ENCODE data around the gene PHC3. TPM values are rescaled to one million over a fixed set of nuclear protein-coding genes. Genes with fewer than 3 reads are reported as not detected.

PHC3 gene
- total RNA-seq, 3 donors from 2014 or later = 65.1 to 117 (median 87.2) TPM

DNA sequence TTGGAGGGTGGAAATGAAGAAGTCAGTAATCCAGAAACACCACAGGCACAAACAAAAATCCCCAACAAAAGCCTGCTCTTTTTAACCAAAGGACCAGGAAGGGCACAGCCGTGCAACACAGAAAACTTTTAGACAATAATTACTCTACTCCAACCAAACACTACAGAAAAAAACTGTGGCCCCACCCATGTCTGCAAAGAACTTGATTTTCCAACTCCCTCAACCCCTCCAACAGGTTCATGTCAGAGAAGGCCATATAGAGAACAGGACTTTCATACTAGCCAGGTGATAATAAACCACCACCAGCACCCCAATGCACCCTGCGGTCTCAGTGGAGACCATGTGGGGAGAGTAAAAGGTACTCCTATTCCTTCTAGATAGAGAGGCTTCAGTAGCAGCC lies 16.8 kb downstream of the PHC3 start:
- DNase-seq (ENCODE audit: low spot score in 2 of 2) = no peak
- intact Hi-C loops (cut with DNase I; ENCODE audit: low total_unique reads) = no loop called here
- no peaks in the 10 kb centered on the region for H3K36me3 ChIP-seq

DNA sequence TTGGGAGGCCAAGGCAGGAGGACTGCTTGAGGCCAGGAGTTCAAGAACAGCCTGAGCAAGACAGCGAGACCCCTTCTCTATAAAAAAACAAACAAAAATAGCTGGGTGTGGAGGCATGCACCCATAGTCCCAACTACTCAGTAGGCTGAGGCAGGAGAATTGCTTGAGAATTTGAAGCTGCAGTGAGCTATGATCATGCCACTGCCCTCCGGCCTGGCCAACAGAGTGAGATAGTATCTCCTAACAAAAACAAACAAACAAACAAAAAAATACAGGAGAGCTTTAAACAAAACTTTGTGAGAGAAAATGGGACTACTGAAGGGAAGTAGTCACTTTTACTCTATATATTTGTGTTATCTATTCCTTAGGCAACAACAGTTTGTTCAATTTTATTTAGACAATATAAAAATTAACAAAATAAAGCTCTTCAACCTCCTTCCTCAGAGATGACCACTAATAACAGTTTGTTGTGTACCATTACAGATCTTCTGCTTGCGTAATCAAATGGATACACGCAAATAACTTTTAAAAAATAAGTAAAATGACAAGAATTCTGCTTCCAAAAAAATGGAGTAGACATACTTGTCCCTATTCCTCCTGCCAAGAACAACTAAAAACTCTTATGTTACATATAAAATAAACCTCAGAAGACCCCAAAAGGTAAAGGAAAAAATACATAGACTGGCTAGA lies 17.4 kb downstream of the PHC3 start:
- Histone ChIP-seq H3K27ac (no peak overlapping the region), H3K4me3 (no peak overlapping the region), H3K27me3 (no peaks in the 10 kb centered on the region), H3K36me3 (no peaks in the 10 kb centered on the region), H3K9me3 (no peaks in the 10 kb centered on the region), H3K4me1 (no peaks in the 10 kb centered on the region)
- intact Hi-C loops (cut with DNase I; ENCODE audit: low total_unique reads) = no loop called here
- no peak for DNase-seq (ENCODE audit: low spot score in 2 of 2)
- TF ChIP-seq, protein P1, sequence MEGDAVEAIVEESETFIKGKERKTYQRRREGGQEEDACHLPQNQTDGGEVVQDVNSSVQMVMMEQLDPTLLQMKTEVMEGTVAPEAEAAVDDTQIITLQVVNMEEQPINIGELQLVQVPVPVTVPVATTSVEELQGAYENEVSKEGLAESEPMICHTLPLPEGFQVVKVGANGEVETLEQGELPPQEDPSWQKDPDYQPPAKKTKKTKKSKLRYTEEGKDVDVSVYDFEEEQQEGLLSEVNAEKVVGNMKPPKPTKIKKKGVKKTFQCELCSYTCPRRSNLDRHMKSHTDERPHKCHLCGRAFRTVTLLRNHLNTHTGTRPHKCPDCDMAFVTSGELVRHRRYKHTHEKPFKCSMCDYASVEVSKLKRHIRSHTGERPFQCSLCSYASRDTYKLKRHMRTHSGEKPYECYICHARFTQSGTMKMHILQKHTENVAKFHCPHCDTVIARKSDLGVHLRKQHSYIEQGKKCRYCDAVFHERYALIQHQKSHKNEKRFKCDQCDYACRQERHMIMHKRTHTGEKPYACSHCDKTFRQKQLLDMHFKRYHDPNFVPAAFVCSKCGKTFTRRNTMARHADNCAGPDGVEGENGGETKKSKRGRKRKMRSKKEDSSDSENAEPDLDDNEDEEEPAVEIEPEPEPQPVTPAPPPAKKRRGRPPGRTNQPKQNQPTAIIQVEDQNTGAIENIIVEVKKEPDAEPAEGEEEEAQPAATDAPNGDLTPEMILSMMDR (IDR thresholded peaks at IDR 0.05) = no peak
- TF ChIP-seq POLR2A (IDR thresholded peaks at IDR 0.05) (no peak), POLR2AphosphoS5 (IDR thresholded peaks at IDR 0.05) (no peak)

More for the DNA sequence above, 16.8 kb downstream of the PHC3 start:
- no peaks in the 10 kb centered on the region for H3K9me3 ChIP-seq
- TF ChIP-seq POLR2A (IDR thresholded peaks at IDR 0.05) (no peak), POLR2AphosphoS5 (IDR thresholded peaks at IDR 0.05) (no peak)
- TF ChIP-seq, protein P1 (IDR thresholded peaks at IDR 0.05) = no peak
- H3K4me3 ChIP-seq = no peak overlapping the region
- no peak overlapping the region for H3K27ac ChIP-seq
- no peaks in the 10 kb centered on the region for H3K4me1 ChIP-seq
- no peaks in the 10 kb centered on the region for H3K27me3 ChIP-seq

DNA sequence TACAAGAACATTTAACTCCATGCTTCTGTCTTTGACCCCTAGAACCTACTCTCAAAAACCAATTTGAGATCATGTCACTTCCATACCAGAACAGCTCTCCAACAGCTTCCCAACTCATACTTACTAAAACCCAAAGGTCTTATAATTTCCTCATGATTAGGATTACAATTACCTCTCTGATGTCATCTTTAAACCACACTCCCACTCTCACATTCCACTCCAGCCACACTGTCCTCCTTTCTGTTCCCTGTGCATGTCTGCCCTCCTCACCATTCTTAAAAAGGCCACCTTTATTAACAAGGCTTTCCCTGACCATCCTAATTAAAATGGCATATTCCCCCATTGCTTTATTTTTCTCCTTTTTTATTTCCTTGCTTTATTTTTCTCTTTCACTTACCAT lies 18.9 kb downstream of the PHC3 start:
- TF ChIP-seq POLR2AphosphoS5 (IDR thresholded peaks at IDR 0.05) (no peak), POLR2A (IDR thresholded peaks at IDR 0.05) (no peak)
- TF ChIP-seq, protein P1 (IDR thresholded peaks at IDR 0.05) = no peak
- no peak overlapping the region for H3K27ac ChIP-seq
- H3K4me3 ChIP-seq = no peak overlapping the region
- intact Hi-C loops (cut with DNase I; ENCODE audit: low total_unique reads) = no loop called here
- no peaks in the 10 kb centered on the region for H3K4me1 ChIP-seq
- DNase-seq (ENCODE audit: low spot score in 2 of 2) = no peak
- no peaks in the 10 kb centered on the region for H3K27me3 ChIP-seq
- no peaks in the 10 kb centered on the region for H3K36me3 ChIP-seq
- H3K9me3 ChIP-seq = no peaks in the 10 kb centered on the region

DNA sequence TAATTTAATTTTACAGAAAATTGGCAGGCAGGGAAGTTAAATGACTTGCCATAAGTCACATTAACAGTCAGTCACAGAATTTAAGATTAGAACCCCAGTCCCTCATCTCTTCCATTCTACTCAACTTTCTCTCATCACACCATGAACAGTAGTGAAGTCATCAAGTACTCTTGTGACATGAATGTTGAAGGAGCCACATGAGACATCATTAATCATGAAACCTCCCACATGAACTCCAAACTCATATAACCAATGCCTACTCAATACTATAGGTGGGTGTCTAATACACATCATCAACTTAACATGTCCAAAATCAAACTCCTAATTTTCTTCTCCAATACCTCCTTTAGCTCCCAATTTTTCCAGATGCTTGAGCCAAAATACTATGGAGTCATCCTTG lies 19.5 kb downstream of the PHC3 start:
- no peaks in the 10 kb centered on the region for H3K9me3 ChIP-seq

DNA sequence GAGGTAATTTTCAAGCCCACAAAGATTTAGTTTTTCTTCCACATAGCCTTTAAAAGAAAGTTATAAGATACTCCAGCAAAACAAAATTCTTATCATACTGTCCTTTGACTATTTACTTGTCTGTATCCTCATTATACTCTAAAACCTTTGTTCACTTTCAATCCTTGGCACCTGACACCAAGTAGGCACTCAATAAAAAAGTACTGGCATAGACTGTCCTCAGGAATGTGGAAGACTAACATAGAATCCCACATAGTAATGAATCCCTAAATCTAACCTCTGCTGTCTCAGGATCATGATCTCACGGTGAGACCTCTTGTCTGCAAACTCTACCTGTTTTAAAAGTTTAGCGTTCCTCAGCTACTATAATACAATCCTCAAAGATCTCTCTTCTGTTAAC lies 21.6 kb downstream of the PHC3 start:
- H3K4me1 ChIP-seq = no peaks in the 10 kb centered on the region
- H3K4me3 ChIP-seq = no peak overlapping the region
- TF ChIP-seq POLR2A (IDR thresholded peaks at IDR 0.05) = no peak
- no peak for TF ChIP-seq POLR2AphosphoS5 (IDR thresholded peaks at IDR 0.05)
- TF ChIP-seq, protein P1 (IDR thresholded peaks at IDR 0.05) = no peak
- no peak for DNase-seq (ENCODE audit: low spot score in 2 of 2)
- H3K9me3 ChIP-seq = no peaks in the 10 kb centered on the region
- peak overlapping the region in 1 of 2 donors; percentile 27 for H3K27ac ChIP-seq
- H3K36me3 ChIP-seq = no peaks in the 10 kb centered on the region
- no peaks in the 10 kb centered on the region for H3K27me3 ChIP-seq
- intact Hi-C loops (cut with DNase I; ENCODE audit: low total_unique reads) = no loop called here

More for the DNA sequence above, 19.5 kb downstream of the PHC3 start:
- DNase-seq (ENCODE audit: low spot score in 2 of 2) = no peak
- H3K27me3 ChIP-seq = no peaks in the 10 kb centered on the region
- H3K4me1 ChIP-seq = no peaks in the 10 kb centered on the region
- H3K36me3 ChIP-seq = no peaks in the 10 kb centered on the region
- no peak overlapping the region for H3K27ac ChIP-seq
- intact Hi-C loops (cut with DNase I; ENCODE audit: low total_unique reads) = no loop called here
- TF ChIP-seq, protein P1 (IDR thresholded peaks at IDR 0.05) = no peak
- TF ChIP-seq POLR2A (IDR thresholded peaks at IDR 0.05) = no peak
- no peak for TF ChIP-seq POLR2AphosphoS5 (IDR thresholded peaks at IDR 0.05)
- H3K4me3 ChIP-seq = no peak overlapping the region
